Activated CD8-positive, alpha-beta memory T cell treated with anti-CD3 and anti-CD28 coated beads for 36 hours (primary cell): ENCODE measurements around the gene DGKQ. TPM values are rescaled to one million over a fixed set of nuclear protein-coding genes. Genes with fewer than 3 reads are reported as not detected.

Experiments used
- CTCF ChIA-PET: fragments of 350-600 bp; sonication (Branson Sonifier 250); formaldehyde crosslinking; loops from one replicate; lab custom pipeline; 2021; ENCODE audit warnings: antibody characterized with exemption; lab: Charles Lee
- POLR2A ChIA-PET: fragments of 350-600 bp; sonication (Branson Sonifier 250); formaldehyde crosslinking; loops from one replicate; lab custom pipeline; 2021; ENCODE audit warnings: antibody characterized with exemption; lab: Charles Lee
- total RNA-seq, 2 experiments: library from RNA; stranded (reverse); gene quantifications; one replicate each; pipeline ENCODE4 v1.2.3, GENCODE V29; 2021

Gene DGKQ
- total RNA-seq, 2 experiments from 2014 or later: 15.0 to 15.3 TPM

DNA sequence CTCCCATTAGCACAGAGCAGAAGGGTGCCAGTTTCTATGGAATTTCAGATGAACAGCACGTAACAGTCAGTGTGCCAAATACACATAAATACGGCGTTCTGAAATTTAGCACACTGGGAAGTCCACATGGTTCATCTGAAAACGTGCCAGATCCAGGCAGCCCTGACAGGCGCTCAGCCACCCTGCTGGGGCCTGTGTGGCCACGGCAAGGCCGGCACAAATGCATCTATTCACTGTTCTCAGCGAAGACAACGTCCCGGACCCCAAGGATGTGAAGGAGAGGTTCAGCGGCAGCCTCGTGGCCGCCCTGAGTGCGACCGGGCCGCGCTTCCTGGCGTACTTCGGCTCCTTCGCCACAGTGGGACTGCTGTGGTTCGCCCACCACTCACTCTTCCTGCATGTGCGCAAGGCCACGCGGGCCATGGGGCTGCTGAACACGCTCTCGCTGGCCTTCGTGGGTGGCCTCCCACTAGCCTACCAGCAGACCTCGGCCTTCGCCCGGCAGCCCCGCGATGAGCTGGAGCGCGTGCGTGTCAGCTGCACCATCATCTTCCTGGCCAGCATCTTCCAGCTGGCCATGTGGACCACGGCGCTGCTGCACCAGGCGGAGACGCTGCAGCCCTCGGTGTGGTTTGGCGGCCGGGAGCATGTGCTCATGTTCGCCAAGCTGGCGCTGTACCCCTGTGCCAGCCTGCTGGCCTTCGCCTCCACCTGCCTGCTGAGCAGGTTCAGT, 15.6 kb downstream of the DGKQ start:
- ChIA-PET POLR2A (no interaction called here), CTCF (interaction anchor here (0.7 kb wide), 1 partner anchor 879 kb away, joined by 3 read pairs; no protein-coding TSS in a partner anchor)

DNA sequence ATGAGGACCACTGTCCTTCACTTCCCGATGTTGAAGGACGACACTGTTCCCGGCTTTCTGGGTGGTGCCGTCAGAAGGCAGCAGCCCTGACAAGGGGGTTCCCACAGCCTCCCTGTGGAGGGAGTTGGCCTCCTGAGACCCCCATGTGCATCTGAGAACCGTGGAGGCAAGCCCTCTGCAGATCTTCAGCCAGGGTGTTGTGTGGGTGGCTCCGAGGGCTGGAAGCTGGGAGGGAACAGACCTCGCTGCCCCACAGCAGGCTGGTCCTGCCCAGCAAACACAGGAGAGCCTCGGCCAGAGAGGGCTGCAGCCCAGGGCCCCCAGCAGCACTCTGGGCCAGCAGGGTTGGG, 16.2 kb downstream of the DGKQ start:
- POLR2A ChIA-PET: no interaction called here

DNA sequence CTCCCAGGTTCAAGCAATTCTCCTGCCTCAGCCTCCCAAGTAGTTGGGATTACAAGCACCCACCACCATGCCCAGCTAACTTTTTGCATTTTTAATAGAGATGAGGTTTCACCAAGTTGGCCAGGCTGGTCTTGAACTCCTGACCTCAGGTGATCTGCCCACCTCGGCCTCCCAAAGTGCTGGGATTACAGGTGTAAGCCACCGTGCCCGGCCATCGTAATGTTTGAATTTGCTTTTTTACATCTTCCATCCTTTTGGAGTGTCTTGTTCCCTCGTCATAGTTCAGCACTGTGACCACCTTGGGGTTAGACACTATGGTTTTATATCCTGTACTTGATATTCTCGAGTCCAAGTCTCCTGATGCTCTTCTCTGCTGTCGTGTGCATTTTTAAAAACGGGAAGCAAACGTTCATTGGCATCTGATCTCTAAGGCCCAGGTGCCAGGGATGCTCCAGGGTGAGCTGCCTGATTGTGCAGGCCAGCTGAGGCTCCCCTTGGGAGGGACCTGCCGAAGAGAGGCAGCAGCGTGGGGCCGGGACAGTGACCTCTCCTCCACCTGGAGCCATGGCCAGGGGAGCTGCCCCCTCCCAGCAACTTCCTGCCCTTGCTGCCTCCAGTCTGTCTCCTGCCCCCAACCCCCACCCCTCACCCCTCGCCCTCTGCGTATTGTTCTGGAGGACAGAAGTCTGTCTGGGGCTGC, 16.7 kb downstream of the DGKQ start:
- ChIA-PET CTCF (no interaction called here), POLR2A (no interaction called here)

More for the DNA sequence above, 16.2 kb downstream of the DGKQ start:
- CTCF ChIA-PET: no interaction called here

DNA sequence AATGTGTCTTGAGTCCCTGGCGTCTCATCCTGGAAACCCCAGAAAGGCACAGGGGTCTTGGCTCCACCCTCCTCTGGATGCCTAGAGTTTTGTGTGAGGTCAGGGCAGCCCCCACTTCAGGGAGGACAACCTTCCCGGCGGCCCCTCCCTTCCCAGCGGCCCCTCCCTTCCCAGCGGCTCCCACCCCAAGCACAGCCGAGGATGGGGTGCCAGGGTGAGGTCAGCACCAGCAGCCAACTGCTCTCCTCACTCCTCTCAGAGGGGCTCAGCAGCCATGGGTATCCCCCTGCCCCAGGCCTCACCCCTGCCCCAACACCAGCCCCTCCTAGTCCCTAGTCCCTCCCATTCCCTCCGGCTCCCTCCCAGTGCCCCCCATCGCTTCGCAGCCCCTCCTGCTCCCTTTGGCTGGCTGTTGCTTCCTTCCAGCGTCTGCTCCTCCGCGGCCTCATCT, 17.4 kb downstream of the DGKQ start:
- ChIA-PET POLR2A (no interaction called here), CTCF (no interaction called here)

DNA sequence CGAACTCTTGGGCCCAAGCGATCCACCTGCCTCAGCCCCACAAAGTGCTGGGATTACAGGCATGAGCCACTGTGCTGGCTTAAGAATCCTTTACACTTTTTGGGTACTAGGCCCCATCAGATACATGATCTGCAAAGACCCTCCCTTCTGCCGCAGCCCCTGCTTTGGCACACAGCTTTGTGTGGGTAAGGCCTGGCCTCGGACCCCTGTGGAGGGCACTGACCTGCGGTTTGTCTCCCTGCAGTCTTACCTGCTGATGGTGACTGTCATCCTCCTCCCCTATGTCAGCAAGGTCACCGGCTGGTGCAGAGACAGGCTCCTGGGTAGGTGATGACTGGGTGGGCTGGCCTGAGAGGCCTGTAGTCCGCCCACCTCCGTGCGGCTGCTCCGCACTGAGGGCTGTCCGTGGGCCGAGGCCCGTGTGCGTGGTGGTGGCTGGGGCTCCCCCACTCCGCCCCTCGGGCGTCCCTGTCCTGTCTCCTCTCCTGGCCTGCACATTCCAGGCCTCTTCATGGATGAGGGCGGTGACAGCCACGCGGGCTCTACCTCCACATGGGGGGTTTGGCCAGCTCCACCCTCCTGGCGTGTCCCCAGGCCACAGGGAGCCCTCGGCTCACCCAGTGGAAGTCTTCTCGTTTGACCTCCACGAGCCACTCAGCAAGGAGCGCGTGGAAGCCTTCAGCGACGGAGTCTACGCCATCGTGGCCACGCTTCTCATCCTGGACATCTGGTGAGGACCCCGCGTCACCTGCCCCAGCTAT, 18.0 kb downstream of the DGKQ start:
- POLR2A ChIA-PET: no interaction called here
- CTCF ChIA-PET: no interaction called here

DNA sequence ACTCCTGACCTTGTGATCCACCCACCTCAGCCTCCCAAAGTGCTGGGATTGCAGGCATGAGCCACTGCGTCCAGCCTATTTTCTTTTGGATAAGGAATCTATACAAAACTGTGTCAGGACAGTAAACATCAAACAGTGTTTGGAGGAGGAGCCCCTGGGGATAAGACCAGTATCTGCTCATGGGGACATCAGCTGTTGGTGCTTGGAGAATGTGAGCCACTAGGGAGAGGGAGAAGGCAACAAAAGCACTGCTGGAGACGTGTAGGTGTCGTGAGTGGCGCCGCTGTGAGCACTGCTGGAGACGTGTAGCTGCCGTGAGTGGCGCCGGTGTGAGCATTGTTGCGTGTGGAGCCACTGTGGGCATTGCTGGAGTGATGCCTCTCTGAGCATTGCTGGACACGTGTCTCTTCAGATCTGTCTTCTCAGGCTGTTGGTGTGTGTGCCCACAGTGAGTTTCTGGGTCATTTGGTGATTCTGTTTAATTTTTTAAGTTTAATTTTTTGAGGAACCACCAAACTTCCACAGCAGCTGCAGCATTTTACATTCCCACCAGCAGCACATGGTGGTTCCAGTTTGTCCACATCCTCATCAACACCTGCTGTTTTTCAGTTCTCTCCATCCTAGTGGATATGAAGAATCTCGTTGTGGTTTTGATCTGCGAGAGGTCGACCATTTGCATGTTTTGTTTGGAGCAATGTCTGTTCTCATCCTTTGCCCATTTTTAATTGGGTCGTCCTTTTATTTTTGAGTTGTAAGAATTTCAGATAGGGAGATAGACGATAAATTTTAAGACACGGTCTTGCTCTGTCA, 19.0 kb downstream of the DGKQ start:
- CTCF ChIA-PET: no interaction called here
- POLR2A ChIA-PET: interaction anchor here (0.7 kb wide), 2 partner anchors 64 to 1997 kb away, joined by 3 to 4 read pairs; no protein-coding TSS in a partner anchor

DNA sequence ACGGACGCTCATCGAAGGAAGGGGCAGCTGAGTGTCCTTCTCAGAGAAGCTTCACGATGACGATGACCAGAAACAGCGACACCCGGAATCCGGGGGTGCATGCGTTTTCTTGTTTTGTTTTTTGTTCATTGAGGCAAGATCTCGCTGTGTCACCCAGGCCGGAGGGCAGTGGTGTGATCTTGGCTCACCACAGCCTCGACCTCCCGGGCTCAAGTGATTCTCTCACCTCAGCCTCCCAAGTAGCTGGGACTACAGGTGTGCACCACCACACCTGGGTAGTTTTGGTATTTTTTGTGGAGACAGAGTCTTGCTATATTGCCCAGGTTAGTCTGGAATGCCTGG, 19.8 kb downstream of the DGKQ start:
- ChIA-PET CTCF (no interaction called here), POLR2A (no interaction called here)

DNA sequence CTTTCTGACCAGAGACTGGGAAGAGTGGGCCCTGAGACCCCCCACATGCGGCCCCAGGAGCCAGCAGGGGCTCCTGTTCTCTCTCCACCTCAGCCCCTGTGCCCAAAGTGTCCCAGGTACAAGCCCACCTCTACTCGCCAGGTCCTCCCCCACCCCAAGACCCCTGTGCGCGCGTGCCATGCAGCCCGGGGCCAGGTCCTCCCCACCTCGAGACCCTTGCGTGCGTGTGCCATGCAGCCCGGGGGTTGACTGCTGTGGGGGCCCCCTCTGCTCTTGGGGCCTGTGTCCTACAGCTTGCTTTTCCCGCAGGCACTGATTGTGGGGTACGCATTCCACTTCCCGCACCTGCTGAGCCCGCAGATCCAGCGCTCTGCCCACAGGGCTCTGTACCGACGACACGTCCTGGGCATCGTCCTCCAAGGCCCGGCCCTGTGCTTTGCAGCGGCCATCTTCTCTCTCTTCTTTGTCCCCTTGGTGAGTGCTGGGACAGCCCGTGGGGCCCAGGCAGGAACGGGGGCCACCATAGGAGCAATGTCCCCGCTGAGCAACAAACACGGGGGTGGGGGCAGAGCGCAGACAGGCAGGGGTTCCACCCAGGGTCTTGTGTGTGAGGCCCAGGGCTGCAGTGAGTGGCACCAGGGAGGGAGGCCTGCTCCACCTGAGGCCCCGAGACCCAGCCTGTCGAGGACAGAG, 20.3 kb downstream of the DGKQ start:
- ChIA-PET CTCF (no interaction called here), POLR2A (no interaction called here)

DNA sequence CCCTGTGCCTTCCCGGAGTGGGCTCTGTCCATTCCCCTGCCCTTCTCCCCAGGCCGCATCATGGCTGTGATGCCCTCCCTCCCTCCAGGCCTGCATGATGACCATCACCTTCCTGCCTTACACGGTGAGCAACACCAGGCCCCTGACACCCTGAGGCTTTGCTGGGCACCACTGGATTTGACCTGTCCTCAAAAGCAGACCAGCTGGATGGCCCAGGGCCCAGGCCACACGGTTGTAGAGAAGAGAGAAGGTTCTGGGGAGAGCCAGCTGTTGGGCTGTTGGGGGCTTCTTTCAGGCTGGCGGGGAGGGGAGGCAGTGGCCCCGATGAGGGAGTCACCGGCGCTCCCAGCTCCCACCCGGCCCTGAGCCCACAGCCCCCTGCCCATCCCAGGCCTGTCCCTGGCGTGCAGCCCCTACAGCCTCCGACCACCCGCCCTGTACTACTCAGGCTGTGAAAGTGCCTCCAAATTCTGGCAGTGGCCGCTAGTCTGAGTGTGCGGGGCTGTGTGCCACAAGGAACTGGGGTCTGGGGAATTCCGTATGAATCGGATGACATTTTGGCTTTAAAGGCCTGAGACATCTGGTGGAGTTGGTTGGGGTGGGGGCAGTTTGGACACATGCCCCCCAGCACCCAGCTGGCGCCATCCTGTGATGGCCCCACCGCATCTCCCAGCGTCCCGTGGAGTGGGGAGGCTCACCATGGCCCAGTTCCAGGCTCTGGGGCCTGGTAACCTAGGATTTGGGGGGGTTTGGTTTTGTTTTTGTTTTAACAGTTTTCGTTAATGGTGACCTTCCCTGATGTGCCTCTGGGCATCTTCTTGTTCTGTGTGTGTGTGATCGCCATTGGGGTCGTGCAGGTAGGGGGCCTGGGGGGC, 21.5 kb downstream of the DGKQ start:
- CTCF ChIA-PET: interaction anchor here (0.6 kb wide), 2 partner anchors 12 to 30 kb away, joined by 3 read pairs; no protein-coding TSS in a partner anchor
- POLR2A ChIA-PET: no interaction called here

DNA sequence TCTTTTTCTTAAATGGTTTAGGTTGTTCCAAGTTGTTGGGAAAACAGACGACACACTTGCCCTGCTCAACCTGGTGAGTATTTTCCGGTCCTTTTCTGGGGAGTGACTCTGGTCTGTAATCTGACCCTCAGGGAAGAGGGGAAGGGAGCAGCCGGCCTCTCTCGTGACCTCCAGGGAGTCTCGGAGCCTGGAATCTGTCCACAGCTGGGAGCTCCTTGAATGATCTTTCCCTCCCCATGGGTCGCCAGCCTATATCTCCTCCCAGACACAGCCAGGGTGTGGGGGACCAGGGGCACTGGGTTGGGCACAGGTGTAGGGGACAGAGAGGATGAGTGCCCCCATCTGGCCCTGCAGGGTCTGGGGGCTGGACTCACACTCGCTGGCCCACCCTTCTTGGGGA, 22.2 kb downstream of the DGKQ start:
- CTCF ChIA-PET: interaction anchor here (0.6 kb wide), 1 partner anchor 29 kb away, joined by 3 read pairs; no protein-coding TSS in a partner anchor

DNA sequence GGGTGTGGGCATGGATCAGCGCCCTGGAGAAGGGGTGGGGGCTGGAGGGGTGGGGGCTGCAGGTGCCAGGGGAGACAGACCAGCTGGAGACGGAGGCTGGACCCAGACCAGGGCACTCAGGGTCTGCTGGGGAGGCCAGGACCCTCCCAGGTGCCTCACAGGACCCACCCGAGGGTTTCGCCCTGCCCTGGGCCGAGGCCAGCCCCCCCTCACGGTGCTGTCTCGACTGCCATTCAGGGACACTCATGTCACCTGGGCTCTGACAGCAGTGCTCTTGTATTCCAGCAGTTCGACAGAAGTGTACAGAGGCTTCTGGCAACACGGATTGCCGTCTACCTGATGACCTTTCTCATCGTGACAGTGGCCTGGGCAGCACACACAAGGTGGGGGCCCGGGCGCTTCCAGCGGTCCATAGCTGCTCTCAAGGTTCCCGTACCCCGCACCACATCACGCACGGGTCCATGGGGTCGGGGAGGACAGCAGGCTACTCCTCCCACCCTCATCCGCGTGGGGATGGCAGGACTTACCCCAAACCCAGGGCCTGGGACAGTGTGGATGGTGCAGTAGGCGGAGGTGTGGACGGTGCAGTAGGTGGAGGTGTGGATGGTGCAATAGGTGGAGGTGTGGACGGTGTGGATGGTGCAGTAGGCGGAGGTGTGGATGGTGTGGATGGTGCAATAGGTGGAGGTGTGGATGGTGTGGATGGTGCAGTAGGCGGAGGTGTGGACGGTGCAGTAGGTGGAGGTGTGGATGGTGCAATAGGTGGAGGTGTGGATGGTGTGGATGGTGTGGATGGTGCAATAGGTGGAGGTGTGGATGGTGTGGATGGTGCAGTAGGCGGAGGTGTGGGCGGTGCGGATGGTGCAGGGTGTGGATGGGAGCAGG, 23.0 kb downstream of the DGKQ start:
- POLR2A ChIA-PET: no interaction called here

More for the DNA sequence above, 22.2 kb downstream of the DGKQ start:
- POLR2A ChIA-PET: no interaction called here

DNA sequence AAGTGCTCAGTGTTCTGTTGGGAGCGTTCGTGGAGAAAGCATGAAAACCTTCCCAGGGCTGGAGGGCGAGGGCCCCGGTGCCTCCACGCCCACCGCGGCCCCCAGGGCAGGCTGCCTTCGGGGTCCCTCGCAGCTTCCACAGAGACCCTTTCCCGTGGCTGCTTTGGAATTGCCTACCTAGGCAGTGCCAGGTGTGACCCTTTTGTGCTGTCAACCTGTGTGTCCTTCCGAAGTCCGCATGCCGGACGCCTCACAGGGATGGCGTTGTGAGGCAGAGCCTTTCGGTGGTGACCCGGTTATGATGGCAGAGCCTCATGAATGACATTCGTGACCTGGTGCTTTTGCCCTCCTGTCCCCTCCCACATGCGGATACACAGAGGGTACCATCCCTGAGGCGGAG, 23.7 kb downstream of the DGKQ start:
- ChIA-PET CTCF (no interaction called here), POLR2A (no interaction called here)

More for the DNA sequence above, 23.0 kb downstream of the DGKQ start:
- CTCF ChIA-PET: no interaction called here

DNA sequence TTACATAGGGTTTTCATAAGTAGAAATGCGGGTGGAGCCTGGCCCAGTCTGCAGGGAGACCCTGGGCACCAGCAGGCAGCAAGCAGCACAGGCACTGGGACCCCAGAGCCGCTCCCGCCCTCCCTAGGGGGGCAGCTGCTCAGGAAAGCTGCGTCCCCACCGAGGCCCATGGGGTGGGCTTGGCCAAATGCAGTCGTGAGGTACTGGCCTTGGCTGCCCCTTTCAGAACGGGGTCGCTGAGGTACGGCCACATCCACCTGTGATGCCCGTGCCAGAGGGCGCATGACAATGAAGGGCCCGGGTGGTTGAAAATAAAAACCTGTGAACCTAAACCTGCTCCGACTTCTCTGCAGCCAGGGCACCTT, 24.5 kb downstream of the DGKQ start:
- ChIA-PET CTCF (no interaction called here), POLR2A (no interaction called here)

DNA sequence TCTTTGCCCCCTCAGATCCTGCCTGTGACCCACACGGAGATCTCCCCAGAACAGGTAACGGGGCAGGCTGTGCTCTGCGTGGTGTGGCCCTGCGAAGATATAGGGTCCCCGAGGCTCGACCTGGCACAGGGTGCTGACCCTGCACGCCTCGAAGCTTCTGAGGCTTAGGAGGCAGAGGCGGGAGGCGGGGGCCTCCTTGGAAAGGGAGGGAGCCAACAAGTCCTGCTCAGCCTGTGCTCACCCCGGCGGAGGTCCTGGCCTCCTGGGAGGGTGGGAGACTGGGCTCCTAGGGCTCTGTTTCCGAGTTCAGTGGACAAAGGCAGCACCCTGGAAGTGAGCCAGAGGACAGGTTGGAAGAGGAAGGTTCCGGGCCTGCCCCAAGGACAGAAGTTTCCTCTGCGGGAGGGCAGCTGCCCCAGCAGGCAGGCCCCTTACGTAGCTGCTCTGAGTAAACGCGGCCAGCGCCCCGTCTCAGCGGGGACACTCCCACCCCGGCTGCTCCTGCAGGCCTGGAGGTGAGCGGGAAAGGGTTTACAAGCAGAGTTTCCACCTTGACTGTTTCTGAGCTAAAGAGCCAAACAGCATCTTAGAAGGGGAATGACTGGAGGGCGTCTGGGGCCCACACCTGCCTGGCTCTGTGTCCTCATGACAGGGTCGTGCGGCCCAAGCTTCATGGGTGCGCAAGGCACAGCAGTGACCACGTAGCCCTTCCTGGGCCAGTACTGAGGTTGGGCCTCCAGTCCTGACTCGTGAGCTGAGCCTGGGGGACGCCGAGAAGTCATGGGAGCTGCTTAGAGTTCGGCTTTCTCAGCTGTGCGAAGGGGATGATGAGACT, 25.1 kb downstream of the DGKQ start:
- ChIA-PET CTCF (no interaction called here), POLR2A (no interaction called here)

DNA sequence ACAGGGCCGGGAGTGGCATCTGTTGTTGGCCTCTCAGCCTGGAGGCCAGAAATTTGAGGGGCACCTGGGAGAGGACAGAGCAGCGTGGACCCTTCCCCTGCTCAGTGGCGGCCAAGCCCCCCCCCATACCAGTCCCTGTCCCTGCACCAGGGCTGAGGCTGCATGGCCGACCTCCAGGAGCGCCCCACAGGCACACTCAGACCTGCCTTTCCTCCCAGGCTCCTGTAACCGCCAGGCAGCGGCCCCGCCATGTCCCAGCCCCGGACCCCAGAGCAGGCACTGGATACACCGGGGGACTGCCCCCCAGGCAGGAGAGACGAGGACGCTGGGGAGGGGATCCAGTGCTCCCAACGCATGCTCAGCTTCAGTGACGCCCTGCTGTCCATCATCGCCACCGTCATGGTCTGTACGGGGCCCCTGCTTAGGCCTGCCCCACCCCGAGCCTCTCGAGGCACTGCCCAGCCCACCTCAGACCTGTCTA, 25.8 kb downstream of the DGKQ start:
- ChIA-PET POLR2A (no interaction called here), CTCF (no interaction called here)
